Neural cell (in vitro differentiated cells): ENCODE data around the gene VSIG10. TPM values are rescaled to one million over a fixed set of nuclear protein-coding genes. Genes with fewer than 3 reads are reported as not detected.

Experiments used
- H2AFZ ChIP-seq: fragments of 200-600, 300-800 bp; sonication (generic), shearing (Covaris generic); 2 replicates; pipeline ENCODE4 v1.6.0; 2014; ENCODE audit warnings: low read depth, mild to moderate bottlenecking, antibody characterized with exemption, low read length, moderate library complexity
- H3F3A ChIP-seq: fragments of 200-600 bp; shearing (Covaris generic); 2 replicates; pipeline ENCODE4 v1.6.1; 2016; ENCODE audit warnings: mild to moderate bottlenecking, moderate library complexity, mixed read lengths, antibody characterized with exemption, low read length; ENCODE audit not compliant: insufficient read depth, poor library complexity, severe bottlenecking
- H3K27ac ChIP-seq: fragments of 200-600, 300-800 bp; sonication (generic), shearing (Covaris generic); 2 replicates; pipeline ENCODE4 v1.5.1; 2014; ENCODE audit warnings: mild to moderate bottlenecking, low read length, moderate library complexity
- H3K27me3 ChIP-seq: fragments of 300-800, 200-600 bp; sonication (generic), shearing (Covaris generic); 2 replicates; pipeline ENCODE4 v1.6.0; 2014; ENCODE audit warnings: mild to moderate bottlenecking, low read depth, low read length, moderate library complexity; ENCODE audit not compliant: insufficient read depth
- H3K36me3 ChIP-seq: fragments of 300-800, 200-600 bp; sonication (generic), shearing (Covaris generic); 2 replicates; pipeline ENCODE4 v1.5.1; 2014; ENCODE audit warnings: mild to moderate bottlenecking, antibody characterized with exemption, low read length, moderate library complexity; ENCODE audit not compliant: insufficient read depth
- H3K4me2 ChIP-seq: fragments of 300-800, 200-600 bp; sonication (generic), shearing (Covaris generic); 2 replicates; pipeline ENCODE4 v1.6.0; 2014; ENCODE audit warnings: mild to moderate bottlenecking, low read length
- H3K4me3 ChIP-seq: fragments of 300-800, 200-600 bp; sonication (generic), shearing (Covaris generic); 2 replicates; pipeline ENCODE4 v1.5.1; 2014; ENCODE audit warnings: mild to moderate bottlenecking, low read length, moderate library complexity
- H3K79me2 ChIP-seq: fragments of 200-600 bp; shearing (Covaris generic); replicated peaks from 2 replicates; pipeline ENCODE4 v1.6.0; 2014; ENCODE audit warnings: mild to moderate bottlenecking, low read length, moderate library complexity; ENCODE audit not compliant: insufficient read depth
- H3K9ac ChIP-seq: fragments of 300-800, 200-600 bp; sonication (generic), shearing (Covaris generic); 2 replicates; pipeline ENCODE4 v1.6.1; 2016; ENCODE audit warnings: mild to moderate bottlenecking, low read length, mixed read lengths
- H3K9me2 ChIP-seq: fragments of 200-600 bp; shearing (Covaris generic); 2 replicates; pipeline ENCODE4 v1.6.1; 2016; ENCODE audit warnings: mild to moderate bottlenecking, low read length, mixed read lengths; ENCODE audit not compliant: insufficient read depth
- H3K9me3 ChIP-seq: fragments of 200-600, 300-800 bp; sonication (generic), shearing (Covaris generic); 2 replicates; pipeline ENCODE4 v1.6.1; 2016; ENCODE audit warnings: mild to moderate bottlenecking, mixed run types, low read length, moderate library complexity, mixed read lengths
- H4K20me1 ChIP-seq: fragments of 200-600 bp; shearing (Covaris generic); 2 replicates; pipeline ENCODE4 v1.6.1; 2016; ENCODE audit warnings: mild to moderate bottlenecking, mixed run types; ENCODE audit not compliant: insufficient read depth
- CTCF ChIP-seq: fragments of 450-650 bp; IDR thresholded peaks from 2 replicates; pipeline ENCODE4 v1.5.1; 2014; ENCODE audit warnings: antibody characterized with exemption, mild to moderate bottlenecking, moderate library complexity; ENCODE audit not compliant: poor library complexity, severe bottlenecking
- EP300 ChIP-seq: fragments of 450-650 bp; conservative IDR thresholded peaks from 2 replicates; pipeline ENCODE4 v1.6.1; 2014; ENCODE audit warnings: antibody characterized with exemption, mild to moderate bottlenecking, moderate library complexity; ENCODE audit not compliant: poor library complexity, severe bottlenecking
- EZH2 ChIP-seq: fragments of 200-600, 300-800 bp; shearing (Covaris generic), sonication (generic); IDR thresholded peaks from 2 replicates; pipeline ENCODE4 v1.6.1; 2014; ENCODE audit warnings: antibody characterized with exemption, low read length, borderline replicate concordance, mild to moderate bottlenecking; ENCODE audit not compliant: insufficient read depth, poor library complexity, severe bottlenecking
- MXI1 ChIP-seq: fragments of 450-650 bp; conservative IDR thresholded peaks from 2 replicates; pipeline ENCODE4 v1.6.1; 2014; ENCODE audit warnings: antibody characterized with exemption, mild to moderate bottlenecking; ENCODE audit not compliant: poor library complexity, severe bottlenecking
- POLR2AphosphoS5 ChIP-seq: IDR thresholded peaks from 2 replicates; pipeline ENCODE4 v1.6.1; 2012
- RAD21 ChIP-seq: fragments of 450-650 bp; conservative IDR thresholded peaks from 2 replicates; pipeline ENCODE4 v1.6.1; 2014; ENCODE audit warnings: antibody characterized with exemption, mild to moderate bottlenecking, moderate library complexity
- REST ChIP-seq: IDR thresholded peaks from 2 replicates; pipeline ENCODE4 v1.6.1; 2012; ENCODE audit warnings: borderline replicate concordance
- SMC3 ChIP-seq: fragments of 450-650 bp; conservative IDR thresholded peaks from 2 replicates; pipeline ENCODE4 v1.6.1; 2014; ENCODE audit warnings: antibody characterized with exemption, mild to moderate bottlenecking, moderate library complexity; ENCODE audit not compliant: poor library complexity
- TAF1 ChIP-seq: IDR thresholded peaks from 2 replicates; pipeline ENCODE4 v1.6.1; 2012; ENCODE audit warnings: low read depth
- polyA plus RNA-seq: library from polyadenylated mRNA; depleted of rRNA; stranded (reverse); fragments of >200 nt; gene quantifications from 2 replicates; pipeline ENCODE4 v1.2.3, GENCODE V29; 2014

Gene VSIG10
- polyA plus RNA-seq, 1 donor from 2014 or later, result 2.0 TPM

- Histone ChIP-seq H3K9me2 (no peaks in the 10 kb centered on the region), H3K4me3 (peak overlapping the region; percentile 88), H2AFZ (peak overlapping the region; percentile 35), H3K36me3 (no peaks in the 10 kb centered on the region), H3F3A (no peaks in the 10 kb centered on the region), H3K9ac (peak overlapping the region; percentile 98), H3K9me3 (no peaks in the 10 kb centered on the region), H3K79me2 (peaks cover 34% of the 10 kb centered on the region), H3K27ac (peak overlapping the region; percentile 77), H3K4me2 (peak overlapping the region; percentile 59), H3K27me3 (no peaks in the 10 kb centered on the region), H4K20me1 (no peaks in the 10 kb centered on the region)
- peak; percentile 8 for TF ChIP-seq POLR2AphosphoS5
- TF ChIP-seq RAD21, result no peak
- TF ChIP-seq EP300, result no peak
- TF ChIP-seq SMC3, result no peak
- TF ChIP-seq REST, result no peak
- no peak for TF ChIP-seq EZH2
- no peak for TF ChIP-seq MXI1
These were observed 43.4 kb downstream of the VSIG10 start for GRCh38 chr12:118060301-118061010.

GRCh38 chr12:118059341-118060191 lies 44.2 kb downstream of the VSIG10 start:
- H2AFZ ChIP-seq, result no peak overlapping the region
- TF ChIP-seq TAF1 (no peak), EP300 (no peak), POLR2AphosphoS5 (no peak), EZH2 (no peak), MXI1 (no peak), SMC3 (no peak), REST (no peak), CTCF (no peak), RAD21 (no peak)
- peak overlapping the region; percentile 77 for H3K27ac ChIP-seq

More at GRCh38 chr12:118059341-118060191, 44.2 kb downstream of the VSIG10 start:
- no peaks in the 10 kb centered on the region for H3K27me3 ChIP-seq
- H3K36me3 ChIP-seq, result no peaks in the 10 kb centered on the region
- H3K9ac ChIP-seq, result peak overlapping the region; percentile 98
- peak overlapping the region; percentile 88 for H3K4me3 ChIP-seq
- H3F3A ChIP-seq, result no peaks in the 10 kb centered on the region
- H3K79me2 ChIP-seq, result peaks cover 42% of the 10 kb centered on the region
- H3K9me3 ChIP-seq, result no peaks in the 10 kb centered on the region
- no peaks in the 10 kb centered on the region for H4K20me1 ChIP-seq
- no peaks in the 10 kb centered on the region for H3K9me2 ChIP-seq
- peak overlapping the region; percentile 59 for H3K4me2 ChIP-seq
